ENCODE measurements around the gene DAB1.
"Not testable (repeated sequence)": the region's sequence is repeated elsewhere in the genome, so short reads cannot be mapped to it uniquely, and the experiment has no call there.

Gene DAB1

DNA sequence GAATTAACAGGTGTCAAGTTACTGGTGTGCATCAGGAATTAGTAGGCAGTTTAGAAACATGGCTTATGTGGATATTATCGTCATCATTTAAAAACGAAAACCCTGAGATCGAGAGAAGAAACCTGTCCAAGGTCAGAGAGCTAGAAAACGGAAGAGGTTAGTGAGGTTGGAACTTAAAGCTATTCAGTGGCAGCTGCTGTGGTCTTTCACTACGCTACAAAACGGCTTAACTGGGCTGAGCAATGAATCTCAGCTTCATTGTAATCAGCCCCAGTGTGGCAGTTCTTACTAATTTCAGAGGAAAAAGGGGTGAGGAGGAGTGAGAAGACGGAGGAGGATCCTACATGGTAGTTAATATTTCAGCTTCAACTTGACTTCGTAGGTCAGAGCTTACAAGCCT, 77.9 kb downstream of the DAB1 start:
- no peak for TF ChIP-seq EZH2 (IDR thresholded peaks at IDR 0.05; ENCODE audit: borderline replicate concordance, low read length)
- TF ChIP-seq, protein P1, sequence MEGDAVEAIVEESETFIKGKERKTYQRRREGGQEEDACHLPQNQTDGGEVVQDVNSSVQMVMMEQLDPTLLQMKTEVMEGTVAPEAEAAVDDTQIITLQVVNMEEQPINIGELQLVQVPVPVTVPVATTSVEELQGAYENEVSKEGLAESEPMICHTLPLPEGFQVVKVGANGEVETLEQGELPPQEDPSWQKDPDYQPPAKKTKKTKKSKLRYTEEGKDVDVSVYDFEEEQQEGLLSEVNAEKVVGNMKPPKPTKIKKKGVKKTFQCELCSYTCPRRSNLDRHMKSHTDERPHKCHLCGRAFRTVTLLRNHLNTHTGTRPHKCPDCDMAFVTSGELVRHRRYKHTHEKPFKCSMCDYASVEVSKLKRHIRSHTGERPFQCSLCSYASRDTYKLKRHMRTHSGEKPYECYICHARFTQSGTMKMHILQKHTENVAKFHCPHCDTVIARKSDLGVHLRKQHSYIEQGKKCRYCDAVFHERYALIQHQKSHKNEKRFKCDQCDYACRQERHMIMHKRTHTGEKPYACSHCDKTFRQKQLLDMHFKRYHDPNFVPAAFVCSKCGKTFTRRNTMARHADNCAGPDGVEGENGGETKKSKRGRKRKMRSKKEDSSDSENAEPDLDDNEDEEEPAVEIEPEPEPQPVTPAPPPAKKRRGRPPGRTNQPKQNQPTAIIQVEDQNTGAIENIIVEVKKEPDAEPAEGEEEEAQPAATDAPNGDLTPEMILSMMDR (IDR thresholded peaks at IDR 0.05; ENCODE audit: low read length): no peak

DNA sequence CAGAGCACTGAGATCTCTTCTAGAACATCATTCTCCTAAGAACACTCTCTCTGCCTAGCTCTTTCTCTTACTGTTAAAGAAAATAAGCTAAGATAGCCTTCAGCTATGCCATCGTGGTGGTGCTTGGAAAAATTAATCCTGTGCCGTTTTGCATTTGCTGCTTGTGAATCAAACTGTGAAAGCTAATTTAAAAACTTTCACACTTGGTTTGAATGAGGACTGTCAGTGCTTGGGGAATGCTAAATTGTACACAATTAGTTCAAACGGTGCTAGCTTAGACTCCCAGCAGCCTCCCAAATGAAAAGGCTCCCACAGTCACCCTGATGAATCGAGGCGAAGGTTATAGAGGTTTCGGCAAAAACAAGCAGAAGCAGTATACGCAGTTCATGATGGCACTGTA, 79.6 kb downstream of the DAB1 start:
- TF ChIP-seq, protein P1 (IDR thresholded peaks at IDR 0.05; ENCODE audit: low read length): no peak
- TF ChIP-seq EZH2 (IDR thresholded peaks at IDR 0.05; ENCODE audit: borderline replicate concordance, low read length): no peak
- Histone ChIP-seq H2AFZ (ENCODE audit: low read length) (no peak overlapping the region), H3K27me3 (ENCODE audit: insufficient read depth, low read length) (no peaks in the 10 kb centered on the region), H3K9me3 (ENCODE audit: low read length) (no peaks in the 10 kb centered on the region), H3K4me3 (ENCODE audit: low read depth, low read length, poor library complexity, severe bottlenecking) (no peak overlapping the region), H3K4me2 (ENCODE audit: low read length) (no peak overlapping the region), H3F3A (ENCODE audit: insufficient read depth, low read length) (no peaks in the 10 kb centered on the region), H3K9ac (ENCODE audit: low read length) (no peak overlapping the region), H3K9me2 (ENCODE audit: low read depth, low read length) (no peaks in the 10 kb centered on the region), H3K79me2 (ENCODE audit: insufficient read depth, low read length) (no peaks in the 10 kb centered on the region), H3K27ac (ENCODE audit: low read depth, low read length, poor library complexity, severe bottlenecking) (no peak overlapping the region), H4K20me1 (ENCODE audit: insufficient read depth, low read length) (no peaks in the 10 kb centered on the region), H3K36me3 (ENCODE audit: insufficient read depth, low read length) (no peaks in the 10 kb centered on the region), H3K4me1 (ENCODE audit: insufficient read depth, low read length, severe bottlenecking) (no peaks in the 10 kb centered on the region)

More for the DNA sequence above, 77.9 kb downstream of the DAB1 start:
- no peaks in the 10 kb centered on the region for H3K27me3 ChIP-seq (ENCODE audit: insufficient read depth, low read length)
- H2AFZ ChIP-seq (ENCODE audit: low read length): no peak overlapping the region
- no peaks in the 10 kb centered on the region for H3F3A ChIP-seq (ENCODE audit: insufficient read depth, low read length)
- no peaks in the 10 kb centered on the region for H3K9me3 ChIP-seq (ENCODE audit: low read length)
- no peak overlapping the region for H3K27ac ChIP-seq (ENCODE audit: low read depth, low read length, poor library complexity, severe bottlenecking)
- H3K4me2 ChIP-seq (ENCODE audit: low read length): no peak overlapping the region
- no peaks in the 10 kb centered on the region for H4K20me1 ChIP-seq (ENCODE audit: insufficient read depth, low read length)
- no peaks in the 10 kb centered on the region for H3K36me3 ChIP-seq (ENCODE audit: insufficient read depth, low read length)
- H3K9ac ChIP-seq (ENCODE audit: low read length): no peak overlapping the region
- no peaks in the 10 kb centered on the region for H3K4me1 ChIP-seq (ENCODE audit: insufficient read depth, low read length, severe bottlenecking)
- no peaks in the 10 kb centered on the region for H3K79me2 ChIP-seq (ENCODE audit: insufficient read depth, low read length)
- no peaks in the 10 kb centered on the region for H3K9me2 ChIP-seq (ENCODE audit: low read depth, low read length)
- H3K4me3 ChIP-seq (ENCODE audit: low read depth, low read length, poor library complexity, severe bottlenecking): no peak overlapping the region

DNA sequence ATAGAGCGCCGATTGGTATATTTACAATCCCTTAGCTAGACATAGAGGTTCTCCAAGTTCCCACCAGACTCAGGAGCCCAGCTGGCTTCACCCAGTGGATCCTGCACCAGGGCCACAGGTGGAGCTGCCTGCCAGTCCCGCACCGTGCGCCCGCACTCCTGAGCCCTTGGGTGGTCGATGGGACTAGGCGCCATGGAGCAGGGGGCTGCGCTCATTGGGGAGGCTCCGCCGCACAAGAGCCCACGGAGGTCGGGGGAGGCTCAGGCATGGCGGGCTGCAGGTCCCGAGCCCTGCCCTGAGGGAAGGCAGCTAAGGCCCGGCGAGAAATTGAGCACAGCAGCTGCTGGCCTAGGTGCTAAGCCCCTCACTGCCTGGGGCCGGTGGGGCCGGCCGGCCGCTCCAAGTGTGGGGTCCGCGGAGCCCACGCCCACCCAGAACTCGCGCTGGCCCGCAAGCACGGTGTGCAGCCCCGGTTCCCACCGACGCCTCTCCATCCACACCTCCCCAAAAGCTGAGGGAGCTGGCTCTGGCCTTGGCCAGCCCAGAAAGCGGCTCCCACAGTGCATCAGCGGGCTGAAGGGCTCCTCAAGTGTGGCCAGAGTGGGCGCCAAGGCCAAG, 80.5 kb downstream of the DAB1 start:
- H3F3A ChIP-seq (ENCODE audit: insufficient read depth, low read length); H3K27me3 ChIP-seq (ENCODE audit: insufficient read depth, low read length); H3K9me2 ChIP-seq (ENCODE audit: low read depth, low read length); H3K36me3 ChIP-seq (ENCODE audit: insufficient read depth, low read length); H3K9ac ChIP-seq (ENCODE audit: low read length); H3K4me3 ChIP-seq (ENCODE audit: low read depth, low read length, poor library complexity, severe bottlenecking); H4K20me1 ChIP-seq (ENCODE audit: insufficient read depth, low read length); H3K79me2 ChIP-seq (ENCODE audit: insufficient read depth, low read length); H3K9me3 ChIP-seq (ENCODE audit: low read length); H3K27ac ChIP-seq (ENCODE audit: low read depth, low read length, poor library complexity, severe bottlenecking); H2AFZ ChIP-seq (ENCODE audit: low read length); H3K4me1 ChIP-seq (ENCODE audit: insufficient read depth, low read length, severe bottlenecking); H3K4me2 ChIP-seq (ENCODE audit: low read length): not testable (repeated sequence)

DNA sequence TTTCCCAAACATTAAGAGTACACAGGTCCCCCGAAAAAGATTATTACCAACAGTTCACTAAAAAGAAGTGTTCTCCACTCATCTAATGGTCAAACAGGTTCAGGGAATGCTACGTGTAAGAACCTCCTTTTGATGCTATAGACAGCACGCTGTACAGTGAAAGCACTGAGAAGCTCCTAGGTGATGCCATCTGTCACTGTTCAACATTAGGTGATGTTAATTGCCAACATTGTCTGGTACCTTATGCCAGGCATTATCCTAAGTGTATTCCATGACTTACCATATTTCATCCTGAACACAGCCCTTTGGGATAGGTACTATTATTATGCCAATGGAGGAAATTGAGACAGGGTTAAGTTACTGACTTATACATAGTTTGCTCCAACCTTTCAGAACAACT, 82.1 kb downstream of the DAB1 start:
- H3K9me3 ChIP-seq (ENCODE audit: low read length): no peaks in the 10 kb centered on the region
- no peaks in the 10 kb centered on the region for H3K36me3 ChIP-seq (ENCODE audit: insufficient read depth, low read length)
- no peaks in the 10 kb centered on the region for H4K20me1 ChIP-seq (ENCODE audit: insufficient read depth, low read length)
- no peaks in the 10 kb centered on the region for H3K9me2 ChIP-seq (ENCODE audit: low read depth, low read length)
- H3F3A ChIP-seq (ENCODE audit: insufficient read depth, low read length): no peaks in the 10 kb centered on the region
- H3K27me3 ChIP-seq (ENCODE audit: insufficient read depth, low read length): no peaks in the 10 kb centered on the region
- no peak overlapping the region for H3K4me3 ChIP-seq (ENCODE audit: low read depth, low read length, poor library complexity, severe bottlenecking)
- H2AFZ ChIP-seq (ENCODE audit: low read length): no peak overlapping the region
- no peak overlapping the region for H3K4me2 ChIP-seq (ENCODE audit: low read length)
- no peaks in the 10 kb centered on the region for H3K79me2 ChIP-seq (ENCODE audit: insufficient read depth, low read length)
- TF ChIP-seq EZH2 (IDR thresholded peaks at IDR 0.05; ENCODE audit: borderline replicate concordance, low read length): no peak
- TF ChIP-seq, protein P1 (IDR thresholded peaks at IDR 0.05; ENCODE audit: low read length): no peak
- H3K9ac ChIP-seq (ENCODE audit: low read length): no peak overlapping the region
- no peak overlapping the region for H3K27ac ChIP-seq (ENCODE audit: low read depth, low read length, poor library complexity, severe bottlenecking)
- no peaks in the 10 kb centered on the region for H3K4me1 ChIP-seq (ENCODE audit: insufficient read depth, low read length, severe bottlenecking)

All from OCI-LY1 (cell line).